Nephron (organoid): ENCODE results near the gene ZNF280B.

Experiments used
- H3K27ac Mint-ChIP-seq, 3 experiments: 2 replicates each; pipeline ENCODE4 v1.8.0; 2020; ENCODE audit warnings: mixed read lengths in 3 of 3, mild to moderate bottlenecking in 2 of 3, moderate library complexity in 1 of 3
- H3K27me3 Mint-ChIP-seq: 2 replicates; pipeline ENCODE4 v1.8.0; 2021; ENCODE audit warnings: low read depth, mild to moderate bottlenecking, moderate library complexity, mixed read lengths
- H3K36me3 Mint-ChIP-seq: 2 replicates; pipeline ENCODE4 v1.8.0; 2020; ENCODE audit warnings: low read depth, mixed read lengths
- H3K4me1 Mint-ChIP-seq: 2 replicates; pipeline ENCODE4 v1.8.0; 2020; ENCODE audit warnings: mixed read lengths
- H3K4me3 Mint-ChIP-seq, 3 experiments: 2 replicates each; pipeline ENCODE4 v1.8.0; 2020; ENCODE audit warnings: mild to moderate bottlenecking in 3 of 3, mixed read lengths in 3 of 3, moderate library complexity in 2 of 3
- H3K9me3 Mint-ChIP-seq: 2 replicates; pipeline ENCODE4 v1.8.0; 2020; ENCODE audit warnings: mixed read lengths
- TF ChIP-seq, protein P1 (sequence below), 3 experiments: fragments of 200-600 bp; sonication (generic); IDR thresholded peaks; one replicate each; pipeline ENCODE4 v1.5.0; 2021; ENCODE audit warnings: antibody characterized with exemption in 3 of 3; ENCODE audit not compliant: unreplicated experiment in 3 of 3

The ZNF280B gene

GRCh38 chr22:22526125-22526912 is 17.8 kb upstream of the ZNF280B start:
- Mint-ChIP-seq H3K9me3 (peaks cover 2% of the 10 kb centered on the region), H3K4me1 (no peaks in the 10 kb centered on the region), H3K27me3 (peaks cover 24% of the 10 kb centered on the region), H3K36me3 (no peaks in the 10 kb centered on the region), H3K27ac (no peak overlapping the region), H3K4me3 (no peak overlapping the region)
- TF ChIP-seq, protein P1, sequence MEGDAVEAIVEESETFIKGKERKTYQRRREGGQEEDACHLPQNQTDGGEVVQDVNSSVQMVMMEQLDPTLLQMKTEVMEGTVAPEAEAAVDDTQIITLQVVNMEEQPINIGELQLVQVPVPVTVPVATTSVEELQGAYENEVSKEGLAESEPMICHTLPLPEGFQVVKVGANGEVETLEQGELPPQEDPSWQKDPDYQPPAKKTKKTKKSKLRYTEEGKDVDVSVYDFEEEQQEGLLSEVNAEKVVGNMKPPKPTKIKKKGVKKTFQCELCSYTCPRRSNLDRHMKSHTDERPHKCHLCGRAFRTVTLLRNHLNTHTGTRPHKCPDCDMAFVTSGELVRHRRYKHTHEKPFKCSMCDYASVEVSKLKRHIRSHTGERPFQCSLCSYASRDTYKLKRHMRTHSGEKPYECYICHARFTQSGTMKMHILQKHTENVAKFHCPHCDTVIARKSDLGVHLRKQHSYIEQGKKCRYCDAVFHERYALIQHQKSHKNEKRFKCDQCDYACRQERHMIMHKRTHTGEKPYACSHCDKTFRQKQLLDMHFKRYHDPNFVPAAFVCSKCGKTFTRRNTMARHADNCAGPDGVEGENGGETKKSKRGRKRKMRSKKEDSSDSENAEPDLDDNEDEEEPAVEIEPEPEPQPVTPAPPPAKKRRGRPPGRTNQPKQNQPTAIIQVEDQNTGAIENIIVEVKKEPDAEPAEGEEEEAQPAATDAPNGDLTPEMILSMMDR (IDR thresholded peaks at IDR 0.05; ENCODE audit: unreplicated experiment in 3 of 3), result no peak

DNA sequence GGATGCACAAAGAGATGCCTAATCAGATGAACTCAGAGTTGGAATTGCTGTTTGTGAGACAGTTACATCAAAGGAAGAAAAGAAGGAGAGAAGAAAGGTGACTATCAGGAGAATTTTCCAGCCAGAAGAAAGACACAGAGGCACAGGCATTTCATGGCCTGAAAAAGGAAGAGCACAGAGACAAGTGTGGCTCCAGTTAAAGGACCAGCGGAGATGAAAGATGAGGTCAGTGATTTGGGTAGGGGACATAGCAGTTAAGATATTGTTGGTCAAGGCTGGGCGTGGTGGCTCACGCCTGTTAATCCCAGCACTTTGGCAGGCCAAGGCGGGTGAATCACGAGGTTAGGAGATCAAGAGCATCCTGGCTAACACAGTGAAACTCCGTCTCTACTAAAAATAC is 15.0 kb upstream of the ZNF280B start:
- H3K27ac Mint-ChIP-seq, result no peak overlapping the region
- peaks cover 24% of the 10 kb centered on the region for H3K27me3 Mint-ChIP-seq

DNA sequence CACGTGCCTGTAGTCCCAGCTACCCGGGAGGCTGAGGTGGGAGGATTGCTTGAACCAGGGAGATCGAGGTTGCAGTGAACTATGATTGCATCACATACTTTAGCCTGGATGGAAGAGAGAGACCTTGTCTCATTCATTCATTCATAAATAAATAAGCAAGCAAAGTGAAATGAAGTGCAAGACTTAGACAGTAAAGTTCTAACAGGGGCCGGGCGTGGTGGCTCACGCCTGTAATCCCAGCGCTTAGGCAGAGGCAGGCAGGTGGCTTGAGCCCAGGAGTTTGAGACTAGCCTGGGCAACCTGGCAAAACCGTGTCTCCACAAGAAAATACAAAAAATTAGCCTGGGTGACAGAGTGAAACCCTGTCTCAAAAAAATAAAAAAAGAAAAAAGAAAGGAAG is 13.1 kb upstream of the ZNF280B start:
- H3K36me3 Mint-ChIP-seq, result no peaks in the 10 kb centered on the region
- H3K9me3 Mint-ChIP-seq, result peaks cover 2% of the 10 kb centered on the region
- no peak overlapping the region for H3K4me3 Mint-ChIP-seq
- peaks cover 27% of the 10 kb centered on the region for H3K27me3 Mint-ChIP-seq
- H3K27ac Mint-ChIP-seq, result no peak overlapping the region
- TF ChIP-seq, protein P1 (IDR thresholded peaks at IDR 0.05; ENCODE audit: unreplicated experiment in 3 of 3), result no peak
- H3K4me1 Mint-ChIP-seq, result no peaks in the 10 kb centered on the region

More for the DNA sequence above, 15.0 kb upstream of the ZNF280B start:
- peaks cover 2% of the 10 kb centered on the region for H3K9me3 Mint-ChIP-seq
- H3K4me1 Mint-ChIP-seq, result no peaks in the 10 kb centered on the region
- no peaks in the 10 kb centered on the region for H3K36me3 Mint-ChIP-seq
- TF ChIP-seq, protein P1 (IDR thresholded peaks at IDR 0.05; ENCODE audit: unreplicated experiment in 3 of 3), result no peak
- H3K4me3 Mint-ChIP-seq, result no peak overlapping the region

DNA sequence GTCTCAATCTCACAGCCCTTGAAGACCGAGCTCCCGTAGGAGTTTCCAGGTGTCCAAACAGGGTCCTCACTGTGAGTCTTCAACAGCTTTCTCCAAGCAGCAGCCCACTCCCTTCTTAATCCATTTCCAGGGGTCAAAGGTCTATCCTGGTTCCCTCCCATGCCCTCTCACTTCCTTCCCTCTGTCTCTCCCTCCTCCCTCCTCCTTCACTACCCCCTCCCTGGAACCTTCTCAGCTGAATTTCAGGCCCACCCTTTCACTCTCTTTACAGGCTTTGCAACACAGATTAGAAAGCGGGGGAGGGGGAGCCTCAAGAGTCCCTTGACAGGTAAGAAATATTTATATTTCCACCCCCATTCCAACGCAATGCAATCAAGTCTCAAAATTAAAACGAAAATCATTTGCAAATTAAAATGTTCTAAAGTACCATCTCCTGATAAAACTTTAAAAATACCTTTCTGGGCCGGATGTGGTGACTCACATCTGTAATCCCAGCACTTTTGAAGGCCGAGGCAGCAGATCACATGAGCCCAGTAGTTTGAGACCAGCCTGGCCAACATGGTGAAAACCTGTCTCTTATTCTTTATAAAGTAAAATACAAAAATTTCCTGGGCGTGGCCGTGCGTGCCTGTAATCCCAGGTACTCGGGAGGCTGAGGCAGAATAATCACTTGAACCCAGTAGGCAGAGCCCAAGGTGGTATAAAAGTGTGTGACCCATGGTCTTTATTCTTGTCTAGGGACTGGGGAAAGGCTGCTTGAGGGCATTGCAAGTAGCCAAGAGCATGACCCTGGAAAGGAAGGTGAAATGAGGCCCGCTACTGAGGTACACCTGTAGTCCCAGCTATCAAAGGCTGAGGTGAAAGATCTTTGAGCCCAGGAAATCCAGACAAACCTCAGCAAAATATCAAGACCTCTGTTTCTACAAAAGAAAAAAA is 12.4 kb upstream of the ZNF280B start:
- Mint-ChIP-seq H3K27ac (no peak overlapping the region), H3K36me3 (no peaks in the 10 kb centered on the region), H3K9me3 (peaks cover 2% of the 10 kb centered on the region), H3K27me3 (peaks cover 29% of the 10 kb centered on the region), H3K4me3 (no peak overlapping the region), H3K4me1 (no peaks in the 10 kb centered on the region)
- TF ChIP-seq, protein P1 (IDR thresholded peaks at IDR 0.05; ENCODE audit: unreplicated experiment in 3 of 3), result no peak

DNA sequence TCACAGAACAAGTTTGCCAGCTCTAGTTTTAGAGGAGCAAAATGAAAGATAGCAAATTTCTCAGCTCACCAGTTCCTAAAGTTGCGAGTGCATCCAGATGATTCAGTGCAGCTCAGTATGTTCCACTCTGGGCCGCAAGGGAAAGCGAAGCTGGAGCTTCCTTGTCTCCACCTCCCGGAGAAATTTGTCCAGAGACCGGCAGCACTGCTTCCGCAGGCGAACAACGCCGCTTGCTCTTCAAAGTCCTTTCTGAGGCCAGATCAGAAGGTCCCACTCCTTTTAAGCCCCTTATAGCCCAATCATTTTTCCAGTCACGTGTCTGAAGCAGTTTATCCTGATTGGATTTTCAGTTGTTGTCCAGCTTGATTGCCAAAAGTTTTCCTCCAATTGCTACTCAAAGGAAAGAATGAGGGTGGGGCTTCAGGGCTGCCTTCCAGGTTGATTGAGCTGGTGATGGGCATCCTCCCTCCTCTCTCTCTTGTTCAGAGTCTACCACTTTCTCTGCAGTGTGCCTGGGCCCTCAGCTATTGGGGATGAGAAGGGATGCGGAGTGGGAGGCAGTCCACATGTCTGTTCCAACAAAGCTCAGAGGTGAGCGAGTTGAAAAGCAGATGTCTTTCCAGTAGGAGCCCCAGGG is 11.6 kb upstream of the ZNF280B start, which contains the start of gene ZNF280A:
ZNF280A (minus strand) TSS at position 251 of the 637 bp plus-strand sequence. CDS start 4,640 bp downstream, outside the sequence.
- Mint-ChIP-seq H3K9me3 (peaks cover 2% of the 10 kb centered on the region), H3K27ac (no peak within 1 kb of the TSS), H3K4me3 (no peak within 1 kb of the TSS), H3K27me3 (peaks cover 35% of the 10 kb centered on the region), H3K4me1 (peaks cover 5% of the 10 kb centered on the region), H3K36me3 (no peaks in the 10 kb centered on the region)
- TF ChIP-seq, protein P1 (IDR thresholded peaks at IDR 0.05; ENCODE audit: unreplicated experiment in 3 of 3), result no peak
